Skeletal muscle tissue (tissue), 4 donors: Measurements from ENCODE around the gene CSNK1G3. TPM values are rescaled to one million over a fixed set of nuclear protein-coding genes. Genes with fewer than 3 reads are reported as not detected.

Experiments
- H3K27ac ChIP-seq: one replicate; pipeline ENCODE4 v1.7.0; 2013; ENCODE audit warnings: mild to moderate bottlenecking, low read depth, low read length, inconsistent platforms
- H3K27me3 ChIP-seq, 3 donors: one replicate each; pipeline ENCODE4 v1.7.0; 2013; ENCODE audit warnings: low read length in 3 of 3; ENCODE audit not compliant: control insufficient read depth in 3 of 3, insufficient read depth in 3 of 3
- H3K36me3 ChIP-seq, 3 donors: one replicate each; pipeline ENCODE4 v1.7.0; 2013; ENCODE audit warnings: low read length in 3 of 3; ENCODE audit not compliant: control insufficient read depth in 3 of 3, insufficient read depth in 3 of 3
- H3K4me1 ChIP-seq, 3 donors: one replicate each; pipeline ENCODE4 v1.7.0; 2013; ENCODE audit warnings: low read length in 3 of 3, mild to moderate bottlenecking in 3 of 3; ENCODE audit not compliant: control insufficient read depth in 3 of 3, insufficient read depth in 3 of 3
- H3K4me3 ChIP-seq, 3 donors: one replicate each; pipeline ENCODE4 v1.7.0; 2013; ENCODE audit warnings: low read length in 3 of 3
- H3K9ac ChIP-seq, 3 donors: one replicate each; pipeline ENCODE4 v1.7.0; 2013; ENCODE audit warnings: low read length in 3 of 3, mild to moderate bottlenecking in 3 of 3, moderate library complexity in 2 of 3, low read depth in 1 of 3
- H3K9me3 ChIP-seq, 3 donors: one replicate each; pipeline ENCODE4 v1.7.0; 2013; ENCODE audit warnings: low read length in 3 of 3; ENCODE audit not compliant: control insufficient read depth in 3 of 3
- total RNA-seq: library from RNA; depleted of rRNA; stranded (reverse); fragments of >200 nt; gene quantifications from one replicate; pipeline ENCODE4 v1.2.3, GENCODE V29; 2014
- donor health status: Osteomylitis.

The CSNK1G3 gene
- total RNA-seq, 1 donor from 2014 or later, result 111 TPM

GRCh38 chr5:123549256-123549904 lies 37.4 kb downstream of the CSNK1G3 start:
- H3K4me1 ChIP-seq, result no peaks in the 10 kb centered on the region
- H3K4me3 ChIP-seq, result no peak overlapping the region
- peaks cover 0 to 2% (median 0%) of the 10 kb centered on the region in 3 donors for H3K36me3 ChIP-seq
- H3K9me3 ChIP-seq, result no peaks in the 10 kb centered on the region
- H3K27me3 ChIP-seq, result no peaks in the 10 kb centered on the region
- H3K9ac ChIP-seq, result no peak overlapping the region
- no peak overlapping the region for H3K27ac ChIP-seq

DNA sequence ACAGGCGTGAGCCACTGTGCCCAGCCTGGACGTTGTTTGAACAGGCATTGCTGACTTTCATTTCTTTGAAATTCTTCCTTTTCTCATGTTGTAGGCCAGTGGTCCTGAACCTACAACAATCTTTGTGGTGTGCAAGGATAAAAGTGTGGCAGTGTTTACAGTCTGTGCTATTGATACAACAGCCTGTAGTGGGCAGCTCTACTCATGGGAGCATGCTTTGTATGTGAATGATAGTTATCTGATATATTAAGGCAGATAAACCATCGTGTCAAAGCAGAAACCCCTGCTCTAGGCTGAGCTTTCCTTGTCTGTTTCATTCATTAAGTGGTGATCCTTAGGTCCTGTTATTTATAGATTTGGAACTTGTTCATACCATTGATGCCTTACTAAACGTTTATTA lies 42.6 kb downstream of the CSNK1G3 start:
- no peak overlapping the region for H3K27ac ChIP-seq
- peaks cover 0 to 5% (median 0%) of the 10 kb centered on the region in 3 donors for H3K36me3 ChIP-seq
- H3K9me3 ChIP-seq, result no peaks in the 10 kb centered on the region
- no peaks in the 10 kb centered on the region for H3K4me1 ChIP-seq
- no peaks in the 10 kb centered on the region for H3K27me3 ChIP-seq
- no peak overlapping the region for H3K9ac ChIP-seq
- no peak overlapping the region for H3K4me3 ChIP-seq

GRCh38 chr5:123557907-123558306 lies 45.9 kb downstream of the CSNK1G3 start:
- no peaks in the 10 kb centered on the region for H3K27me3 ChIP-seq
- H3K4me3 ChIP-seq, result no peak overlapping the region
- no peaks in the 10 kb centered on the region for H3K4me1 ChIP-seq
- H3K9me3 ChIP-seq, result no peaks in the 10 kb centered on the region
- no peak overlapping the region for H3K9ac ChIP-seq
- H3K27ac ChIP-seq, result no peak overlapping the region
- H3K36me3 ChIP-seq, result peaks cover 0 to 3% (median 0%) of the 10 kb centered on the region in 3 donors

DNA sequence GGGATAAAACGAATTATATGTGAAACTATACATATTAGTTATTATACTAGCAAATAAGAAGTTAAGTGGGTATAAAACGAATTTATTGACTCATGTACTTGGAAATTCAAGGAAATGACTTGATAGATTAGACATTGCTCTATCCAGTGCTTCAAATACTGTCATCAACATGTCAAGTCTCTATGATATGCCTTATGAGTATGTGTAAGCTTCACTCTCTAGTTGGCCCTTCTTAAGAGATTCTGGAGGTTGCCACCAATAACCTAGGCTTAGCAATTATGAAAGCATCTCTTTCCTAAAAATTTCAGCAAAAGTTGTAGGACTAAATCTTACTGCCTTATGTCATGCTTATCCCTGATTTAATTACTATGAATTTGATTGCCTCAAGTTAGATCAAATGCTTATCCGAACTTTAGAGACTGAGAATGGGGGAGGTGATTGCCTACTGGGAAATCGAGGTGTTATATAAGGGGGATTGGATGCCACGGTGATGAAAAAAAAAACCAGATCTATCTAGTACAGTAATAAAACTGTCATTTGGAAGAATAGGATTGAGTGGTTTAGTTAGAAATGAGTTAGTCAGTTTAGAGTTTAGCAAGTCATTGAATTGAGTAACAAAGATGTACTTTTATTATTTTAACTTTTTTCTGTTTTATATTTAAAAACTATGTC lies 46.9 kb downstream of the CSNK1G3 start:
- no peak overlapping the region for H3K27ac ChIP-seq
- no peaks in the 10 kb centered on the region for H3K9me3 ChIP-seq
- peaks cover 0 to 3% (median 0%) of the 10 kb centered on the region in 3 donors for H3K36me3 ChIP-seq
- no peaks in the 10 kb centered on the region for H3K4me1 ChIP-seq
- no peak overlapping the region for H3K9ac ChIP-seq
- no peaks in the 10 kb centered on the region for H3K27me3 ChIP-seq
- no peak overlapping the region for H3K4me3 ChIP-seq

DNA sequence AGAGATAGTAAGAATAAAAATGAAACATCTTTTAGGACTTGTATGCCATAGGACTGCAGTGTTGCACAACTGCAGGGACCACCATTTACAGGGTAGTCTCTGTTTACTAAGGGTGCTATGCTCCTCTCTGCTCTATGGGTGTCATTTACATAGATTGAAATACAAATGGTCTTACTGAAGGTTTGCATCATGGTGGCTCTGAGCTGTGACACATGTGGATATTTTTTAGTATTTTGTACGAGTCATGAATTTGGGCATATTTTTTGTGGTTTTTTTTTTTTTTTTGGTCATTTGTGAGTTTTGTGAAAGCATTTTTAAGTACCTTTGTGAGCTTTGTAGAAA lies 47.4 kb downstream of the CSNK1G3 start:
- no peaks in the 10 kb centered on the region for H3K27me3 ChIP-seq
- no peaks in the 10 kb centered on the region for H3K9me3 ChIP-seq
- H3K9ac ChIP-seq, result no peak overlapping the region
- peaks cover 0 to 3% (median 0%) of the 10 kb centered on the region in 3 donors for H3K36me3 ChIP-seq
- H3K4me3 ChIP-seq, result no peak overlapping the region
- no peak overlapping the region for H3K27ac ChIP-seq
- no peaks in the 10 kb centered on the region for H3K4me1 ChIP-seq

DNA sequence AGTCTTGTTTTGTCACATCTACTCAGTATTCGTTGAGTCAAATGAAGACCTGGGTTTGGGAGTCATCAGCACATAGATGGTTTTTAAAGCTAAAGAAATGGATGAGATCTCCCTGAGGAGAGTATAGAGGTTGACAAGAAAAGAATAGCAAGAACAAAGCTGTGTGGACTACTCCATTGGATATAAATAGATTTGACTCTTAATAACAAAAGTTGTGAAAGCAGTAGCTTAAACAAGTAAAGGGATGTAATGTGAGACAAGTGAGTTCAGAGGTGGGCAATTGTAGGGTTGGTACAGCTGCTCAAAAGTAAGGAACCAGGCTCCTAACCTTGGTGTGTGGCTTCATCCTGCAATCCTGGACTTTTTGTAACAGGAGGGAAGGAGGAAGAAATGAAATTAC lies 49.3 kb downstream of the CSNK1G3 start:
- Histone ChIP-seq H3K36me3 (peaks cover 0 to 3% (median 0%) of the 10 kb centered on the region in 3 donors), H3K4me1 (no peaks in the 10 kb centered on the region), H3K9me3 (no peaks in the 10 kb centered on the region), H3K27me3 (no peaks in the 10 kb centered on the region), H3K4me3 (no peak overlapping the region), H3K9ac (no peak overlapping the region), H3K27ac (no peak overlapping the region)

- Histone ChIP-seq H3K27me3 (no peaks in the 10 kb centered on the region), H3K4me1 (no peaks in the 10 kb centered on the region), H3K9me3 (no peaks in the 10 kb centered on the region), H3K4me3 (no peak overlapping the region), H3K9ac (no peak overlapping the region), H3K36me3 (no peaks in the 10 kb centered on the region), H3K27ac (no peak overlapping the region)
These were observed 60.0 kb downstream of the CSNK1G3 start for GRCh38 chr5:123571927-123572326.

- H3K9ac ChIP-seq, result no peak overlapping the region
These were observed 66.4 kb downstream of the CSNK1G3 start for GRCh38 chr5:123578390-123578789.

DNA sequence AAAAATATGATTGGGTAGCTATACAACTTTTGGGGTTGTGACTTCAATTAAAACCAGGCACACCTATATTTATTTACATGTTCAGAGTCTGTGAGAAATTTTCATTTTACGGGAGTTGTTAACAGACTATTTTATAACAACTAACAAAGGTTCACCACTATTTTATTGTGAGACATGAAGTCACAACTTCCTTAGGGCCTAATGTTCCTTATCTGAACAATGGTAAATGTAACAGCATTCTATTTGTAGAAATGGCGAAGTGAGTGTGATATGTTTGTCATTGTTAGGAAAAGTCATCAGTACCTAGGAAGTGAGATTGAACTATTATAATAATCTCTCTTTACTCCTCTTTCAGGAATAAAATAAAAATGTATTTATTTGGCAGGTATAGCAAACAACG lies 67.4 kb downstream of the CSNK1G3 start:
- Histone ChIP-seq H3K4me1 (no peaks in the 10 kb centered on the region), H3K4me3 (no peak overlapping the region), H3K27ac (peak overlapping the region; percentile 16), H3K9ac (no peak overlapping the region), H3K27me3 (no peaks in the 10 kb centered on the region), H3K9me3 (no peaks in the 10 kb centered on the region), H3K36me3 (peaks cover 0 to 7% (median 0%) of the 10 kb centered on the region in 3 donors)

More at GRCh38 chr5:123578390-123578789, 66.4 kb downstream of the CSNK1G3 start:
- Histone ChIP-seq H3K27me3 (no peaks in the 10 kb centered on the region), H3K9me3 (no peaks in the 10 kb centered on the region), H3K4me1 (no peaks in the 10 kb centered on the region), H3K27ac (no peak overlapping the region), H3K36me3 (peaks cover 0 to 7% (median 0%) of the 10 kb centered on the region in 3 donors), H3K4me3 (no peak overlapping the region)

- Histone ChIP-seq H3K9ac (no peak overlapping the region), H3K9me3 (no peaks in the 10 kb centered on the region), H3K4me1 (no peaks in the 10 kb centered on the region), H3K27ac (peak overlapping the region; percentile 8), H3K4me3 (no peak overlapping the region), H3K27me3 (no peaks in the 10 kb centered on the region), H3K36me3 (peaks cover 0 to 2% (median 0%) of the 10 kb centered on the region in 3 donors)
These were observed 70.7 kb downstream of the CSNK1G3 start for GRCh38 chr5:123582550-123583285.
